ENCODE measurements around the gene DLG4.

Gene DLG4

DNA sequence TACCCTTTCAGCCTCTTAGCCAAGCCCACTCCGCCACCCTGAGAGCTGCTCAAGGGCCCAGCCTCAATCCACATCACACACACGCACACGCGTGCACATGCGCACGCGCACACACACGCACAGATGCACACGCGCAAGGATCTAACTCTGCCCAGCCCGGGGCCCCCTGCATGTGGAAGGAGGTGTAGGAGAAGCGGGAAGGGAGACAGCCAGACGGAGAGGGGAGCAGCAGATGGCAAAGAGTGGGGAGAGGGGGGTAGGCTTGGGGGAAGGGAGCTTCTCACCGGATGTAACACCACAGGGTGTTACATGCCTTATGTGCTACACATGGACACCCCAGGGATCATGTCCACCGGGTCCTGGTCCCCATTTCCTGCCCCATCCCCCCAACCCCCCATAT is 15.3 kb downstream of the DLG4 start (continued):
- no peak for TF ChIP-seq ZNF133 (tag by site-specific recombination; IDR thresholded peaks at IDR 0.05)
- TF ChIP-seq REPIN1 (tag by site-specific recombination; IDR thresholded peaks at IDR 0.05; ENCODE audit: low read depth) = no peak
- TF ChIP-seq ZNF514 (tag by site-specific recombination; IDR thresholded peaks at IDR 0.05) = no peak
- TF ChIP-seq ZNF624 (tag by site-specific recombination; IDR thresholded peaks at IDR 0.05) = no peak

GRCh38 chr17:7203391-7203790 is 16.2 kb downstream of the DLG4 start:
- CTCF ChIA-PET = interaction anchor here (0.6 to 1.3 kb wide), 2 partner anchors 66 to 158 kb away, joined by 3 to 4 read pairs; no protein-coding TSS in a partner anchor
- Histone ChIP-seq H3K27ac (ENCODE audit: extremely low read depth, low read depth, low read length) (no peak overlapping the region), H3K9me3 (ENCODE audit: control insufficient read depth, insufficient read depth, low read depth, low read length) (no peaks in the 10 kb centered on the region), H3K36me3 (ENCODE audit: control insufficient read depth in 2 of 2, insufficient read depth in 1 of 2, low read length in 2 of 2) (peaks cover 14 to 31% of the 10 kb centered on the region in 2 experiments), H3K4me3 (ENCODE audit: low read depth, low read length) (no peak overlapping the region), H3K4me1 (ENCODE audit: control insufficient read depth, insufficient read depth, low read length) (peaks cover 3% of the 10 kb centered on the region; the same call in 1 of the 2 replicates)
- POLR2A ChIA-PET = no interaction called here
- TF ChIP-seq ZNF354C (tag by site-specific recombination; IDR thresholded peaks at IDR 0.05; ENCODE audit: borderline replicate concordance, low read depth) (no peak), ZXDB (tag by site-specific recombination; IDR thresholded peaks at IDR 0.05) (no peak), SP3 (tag by site-specific recombination; IDR thresholded peaks at IDR 0.05) (no peak), ZNF10 (tag by site-specific recombination; IDR thresholded peaks at IDR 0.05) (no peak), PRDM6 (tag by site-specific recombination; IDR thresholded peaks at IDR 0.05) (no peak), ZNF280D (tag by site-specific recombination; IDR thresholded peaks at IDR 0.05) (no peak), ZNF416 (tag by site-specific recombination; IDR thresholded peaks at IDR 0.05) (no peak), ZNF571 (tag by site-specific recombination; IDR thresholded peaks at IDR 0.05) (no peak), ZNF514 (tag by site-specific recombination; IDR thresholded peaks at IDR 0.05) (no peak), ZNF473 (tag by site-specific recombination; IDR thresholded peaks at IDR 0.05) (no peak), KLF16 (tag by site-specific recombination; IDR thresholded peaks at IDR 0.05) (no peak), ZNF239 (tag by site-specific recombination; IDR thresholded peaks at IDR 0.05) (no peak), ZBTB49 (tag by site-specific recombination; IDR thresholded peaks at IDR 0.05; ENCODE audit: low read depth) (no peak)
- TF ChIP-seq, protein P1, sequence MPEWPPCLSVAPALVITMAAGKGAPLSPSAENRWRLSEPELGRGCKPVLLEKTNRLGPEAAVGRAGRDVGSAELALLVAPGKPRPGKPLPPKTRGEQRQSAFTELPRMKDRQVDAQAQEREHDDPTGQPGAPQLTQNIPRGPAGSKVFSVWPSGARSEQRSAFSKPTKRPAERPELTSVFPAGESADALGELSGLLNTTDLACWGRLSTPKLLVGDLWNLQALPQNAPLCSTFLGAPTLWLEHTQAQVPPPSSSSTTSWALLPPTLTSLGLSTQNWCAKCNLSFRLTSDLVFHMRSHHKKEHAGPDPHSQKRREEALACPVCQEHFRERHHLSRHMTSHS (tag by site-specific recombination; IDR thresholded peaks at IDR 0.05) = no peak
- TF ChIP-seq, protein P2, sequence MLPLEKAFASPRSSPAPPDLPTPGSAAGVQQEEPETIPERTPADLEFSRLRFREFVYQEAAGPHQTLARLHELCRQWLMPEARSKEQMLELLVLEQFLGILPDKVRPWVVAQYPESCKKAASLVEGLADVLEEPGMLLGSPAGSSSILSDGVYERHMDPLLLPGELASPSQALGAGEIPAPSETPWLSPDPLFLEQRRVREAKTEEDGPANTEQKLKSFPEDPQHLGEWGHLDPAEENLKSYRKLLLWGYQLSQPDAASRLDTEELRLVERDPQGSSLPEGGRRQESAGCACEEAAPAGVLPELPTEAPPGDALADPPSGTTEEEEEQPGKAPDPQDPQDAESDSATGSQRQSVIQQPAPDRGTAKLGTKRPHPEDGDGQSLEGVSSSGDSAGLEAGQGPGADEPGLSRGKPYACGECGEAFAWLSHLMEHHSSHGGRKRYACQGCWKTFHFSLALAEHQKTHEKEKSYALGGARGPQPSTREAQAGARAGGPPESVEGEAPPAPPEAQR (tag by site-specific recombination; IDR thresholded peaks at IDR 0.05) = no peak
- TF ChIP-seq, protein P3, sequence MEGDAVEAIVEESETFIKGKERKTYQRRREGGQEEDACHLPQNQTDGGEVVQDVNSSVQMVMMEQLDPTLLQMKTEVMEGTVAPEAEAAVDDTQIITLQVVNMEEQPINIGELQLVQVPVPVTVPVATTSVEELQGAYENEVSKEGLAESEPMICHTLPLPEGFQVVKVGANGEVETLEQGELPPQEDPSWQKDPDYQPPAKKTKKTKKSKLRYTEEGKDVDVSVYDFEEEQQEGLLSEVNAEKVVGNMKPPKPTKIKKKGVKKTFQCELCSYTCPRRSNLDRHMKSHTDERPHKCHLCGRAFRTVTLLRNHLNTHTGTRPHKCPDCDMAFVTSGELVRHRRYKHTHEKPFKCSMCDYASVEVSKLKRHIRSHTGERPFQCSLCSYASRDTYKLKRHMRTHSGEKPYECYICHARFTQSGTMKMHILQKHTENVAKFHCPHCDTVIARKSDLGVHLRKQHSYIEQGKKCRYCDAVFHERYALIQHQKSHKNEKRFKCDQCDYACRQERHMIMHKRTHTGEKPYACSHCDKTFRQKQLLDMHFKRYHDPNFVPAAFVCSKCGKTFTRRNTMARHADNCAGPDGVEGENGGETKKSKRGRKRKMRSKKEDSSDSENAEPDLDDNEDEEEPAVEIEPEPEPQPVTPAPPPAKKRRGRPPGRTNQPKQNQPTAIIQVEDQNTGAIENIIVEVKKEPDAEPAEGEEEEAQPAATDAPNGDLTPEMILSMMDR (tag by site-specific recombination; IDR thresholded peaks at IDR 0.05) = no peak

All from HEK293 (cell line).